ENCODE results near the gene KIF25. TPM values are rescaled to one million over a fixed set of nuclear protein-coding genes. Genes with fewer than 3 reads are reported as not detected.

KIF25 gene
- total RNA-seq, 5 donors from 2014 or later (not counting 1 experiment from before 2014, with no cell fraction given): not detected

DNA sequence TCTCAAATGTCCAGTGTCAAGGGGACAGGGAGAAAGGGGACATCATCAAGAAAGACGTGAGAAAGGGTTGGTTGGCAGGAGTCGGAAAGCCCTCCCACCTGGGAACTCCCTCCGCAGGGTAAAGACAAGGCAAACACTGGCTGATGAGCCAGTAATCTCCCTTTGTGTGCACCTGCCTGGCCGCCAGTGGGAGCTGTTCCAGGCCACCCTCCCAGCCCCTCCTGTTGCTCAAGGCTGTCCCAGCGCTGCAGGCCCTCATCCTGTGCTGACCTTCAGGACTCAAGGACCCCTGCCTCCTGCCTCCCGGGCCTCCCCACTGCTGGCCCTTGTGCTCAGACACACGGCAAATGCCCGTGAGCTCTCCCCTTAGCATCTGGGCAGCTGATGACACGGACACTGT is 74.1 kb downstream of the KIF25 start:
- H3K36me3 ChIP-seq (ENCODE audit: control insufficient read depth in 2 of 2, extremely low read depth in 1 of 2, insufficient read depth in 1 of 2, low read length in 1 of 2): no peaks in the 10 kb centered on the region
- ChIA-PET POLR2A (no interaction called here), CTCF (no interaction called here)
- H3K4me3 ChIP-seq (ENCODE audit: control insufficient read depth in 1 of 2, extremely low read depth in 1 of 2, low read length in 1 of 2): no peak overlapping the region
- H3K27me3 ChIP-seq (replicated peaks in 1 of 2; ENCODE audit: control insufficient read depth in 2 of 2, extremely low read depth in 1 of 2, insufficient read depth in 2 of 2, low read length in 1 of 2): peaks cover 0 to 15% of the 10 kb centered on the region in 2 experiments
- ATAC-seq (replicated peaks in 1 of 4) (no peak), DNase-seq (no peak)
- no peak overlapping the region for H3K27ac ChIP-seq (ENCODE audit: low read length)
- H3K9me3 ChIP-seq: no peaks in the 10 kb centered on the region
- H3K9me3 Mint-ChIP-seq: peaks cover 0 to 4% (median 0%) of the 10 kb centered on the region in 3 donors
- peaks cover 4 to 7% of the 10 kb centered on the region in 2 donors for H3K27me3 Mint-ChIP-seq
- no peaks in the 10 kb centered on the region for H3K36me3 Mint-ChIP-seq
- no peak overlapping the region for H3K4me3 Mint-ChIP-seq
- 82% methylated on average over 8 of the region's 9 CpGs for WGBS (ENCODE audit: insufficient coverage)
- no peak overlapping the region for H3K27ac Mint-ChIP-seq
- H3K4me1 ChIP-seq (ENCODE audit: control insufficient read depth in 1 of 2, extremely low read depth in 1 of 2, insufficient read depth in 2 of 2, low read length in 2 of 2): no peaks in the 10 kb centered on the region
- no peaks in the 10 kb centered on the region for H3K4me1 Mint-ChIP-seq

DNA sequence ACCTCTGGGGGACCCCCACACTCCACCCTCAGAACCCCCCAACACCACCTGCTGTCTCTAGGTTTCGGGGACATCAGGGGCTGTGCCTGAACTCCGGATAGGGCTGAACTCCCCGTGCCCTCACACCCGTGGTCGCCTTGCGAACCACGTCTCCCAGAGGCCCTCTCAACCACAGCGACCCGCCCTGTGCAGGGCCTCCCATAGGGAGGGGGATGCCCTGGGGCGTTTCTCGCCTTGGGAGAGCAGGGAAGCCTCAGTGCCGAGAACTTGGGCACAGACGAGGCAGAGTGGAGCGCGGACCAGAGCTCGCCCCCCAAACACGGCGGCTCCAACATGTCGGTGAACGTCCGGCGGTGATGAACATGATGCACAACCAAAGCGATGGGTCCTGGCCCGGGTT is 74.8 kb downstream of the KIF25 start:
- ChIA-PET CTCF (no interaction called here), POLR2A (no interaction called here)
- peaks cover 0 to 6% (median 0%) of the 10 kb centered on the region in 3 donors for H3K9me3 Mint-ChIP-seq
- Histone ChIP-seq H3K36me3 (ENCODE audit: control insufficient read depth in 2 of 2, extremely low read depth in 1 of 2, insufficient read depth in 1 of 2, low read length in 1 of 2) (no peaks in the 10 kb centered on the region), H3K9me3 (no peaks in the 10 kb centered on the region), H3K4me3 (ENCODE audit: control insufficient read depth in 1 of 2, extremely low read depth in 1 of 2, low read length in 1 of 2) (no peak overlapping the region), H3K4me1 (ENCODE audit: control insufficient read depth in 1 of 2, extremely low read depth in 1 of 2, insufficient read depth in 2 of 2, low read length in 2 of 2) (no peaks in the 10 kb centered on the region), H3K27ac (ENCODE audit: low read length) (no peak overlapping the region), H3K27me3 (replicated peaks in 1 of 2; ENCODE audit: control insufficient read depth in 2 of 2, extremely low read depth in 1 of 2, insufficient read depth in 2 of 2, low read length in 1 of 2) (peaks cover 0 to 15% of the 10 kb centered on the region in 2 experiments)
- ATAC-seq (replicated peaks in 1 of 4): no peak
- no peak overlapping the region for H3K4me3 Mint-ChIP-seq
- H3K36me3 Mint-ChIP-seq: no peaks in the 10 kb centered on the region
- H3K27me3 Mint-ChIP-seq: peaks cover 4 to 7% of the 10 kb centered on the region in 2 donors
- no peaks in the 10 kb centered on the region for H3K4me1 Mint-ChIP-seq
- 77% methylated on average over 21 of the region's 24 CpGs for WGBS (ENCODE audit: insufficient coverage)
- no peak overlapping the region for H3K27ac Mint-ChIP-seq
- no peak for DNase-seq

DNA sequence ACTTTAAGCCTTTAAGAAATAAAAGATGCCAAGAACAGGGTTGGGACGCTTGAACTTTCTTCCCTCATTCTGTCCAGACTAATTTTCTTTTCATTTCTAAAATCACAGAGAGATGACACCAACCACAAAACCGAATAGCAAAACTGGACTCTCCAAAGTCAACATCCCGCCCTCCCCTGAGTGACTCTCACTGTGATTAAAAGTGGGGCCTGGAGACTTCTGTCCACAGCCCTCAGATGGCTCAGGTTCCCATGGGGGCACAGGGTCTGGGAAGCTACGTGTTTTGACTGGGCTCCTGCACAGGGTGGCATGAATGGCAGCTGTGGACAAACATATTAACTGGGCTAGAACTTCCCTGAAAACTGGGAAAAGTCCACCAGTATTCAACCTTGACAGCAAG is 75.3 kb downstream of the KIF25 start:
- Mint-ChIP-seq H3K9me3 (peaks cover 0 to 6% (median 0%) of the 10 kb centered on the region in 3 donors), H3K27ac (no peak overlapping the region), H3K4me3 (no peak overlapping the region), H3K4me1 (no peaks in the 10 kb centered on the region), H3K36me3 (no peaks in the 10 kb centered on the region), H3K27me3 (peaks cover 4 to 7% of the 10 kb centered on the region in 2 donors)
- CTCF ChIA-PET: no interaction called here
- no peak overlapping the region for H3K27ac ChIP-seq (ENCODE audit: low read length)
- POLR2A ChIA-PET: no interaction called here
- no peaks in the 10 kb centered on the region for H3K9me3 ChIP-seq
- H3K36me3 ChIP-seq (ENCODE audit: control insufficient read depth in 2 of 2, extremely low read depth in 1 of 2, insufficient read depth in 1 of 2, low read length in 1 of 2): no peaks in the 10 kb centered on the region
- DNase-seq (no peak), ATAC-seq (replicated peaks in 1 of 4) (no peak)
- WGBS (ENCODE audit: insufficient coverage): 57% methylated on average over 1 of the region's 4 CpGs
- no peaks in the 10 kb centered on the region for H3K4me1 ChIP-seq (ENCODE audit: control insufficient read depth in 1 of 2, extremely low read depth in 1 of 2, insufficient read depth in 2 of 2, low read length in 2 of 2)
- H3K4me3 ChIP-seq (ENCODE audit: control insufficient read depth in 1 of 2, extremely low read depth in 1 of 2, low read length in 1 of 2): no peak overlapping the region
- peaks cover 0 to 15% of the 10 kb centered on the region in 2 experiments for H3K27me3 ChIP-seq (replicated peaks in 1 of 2; ENCODE audit: control insufficient read depth in 2 of 2, extremely low read depth in 1 of 2, insufficient read depth in 2 of 2, low read length in 1 of 2)

DNA sequence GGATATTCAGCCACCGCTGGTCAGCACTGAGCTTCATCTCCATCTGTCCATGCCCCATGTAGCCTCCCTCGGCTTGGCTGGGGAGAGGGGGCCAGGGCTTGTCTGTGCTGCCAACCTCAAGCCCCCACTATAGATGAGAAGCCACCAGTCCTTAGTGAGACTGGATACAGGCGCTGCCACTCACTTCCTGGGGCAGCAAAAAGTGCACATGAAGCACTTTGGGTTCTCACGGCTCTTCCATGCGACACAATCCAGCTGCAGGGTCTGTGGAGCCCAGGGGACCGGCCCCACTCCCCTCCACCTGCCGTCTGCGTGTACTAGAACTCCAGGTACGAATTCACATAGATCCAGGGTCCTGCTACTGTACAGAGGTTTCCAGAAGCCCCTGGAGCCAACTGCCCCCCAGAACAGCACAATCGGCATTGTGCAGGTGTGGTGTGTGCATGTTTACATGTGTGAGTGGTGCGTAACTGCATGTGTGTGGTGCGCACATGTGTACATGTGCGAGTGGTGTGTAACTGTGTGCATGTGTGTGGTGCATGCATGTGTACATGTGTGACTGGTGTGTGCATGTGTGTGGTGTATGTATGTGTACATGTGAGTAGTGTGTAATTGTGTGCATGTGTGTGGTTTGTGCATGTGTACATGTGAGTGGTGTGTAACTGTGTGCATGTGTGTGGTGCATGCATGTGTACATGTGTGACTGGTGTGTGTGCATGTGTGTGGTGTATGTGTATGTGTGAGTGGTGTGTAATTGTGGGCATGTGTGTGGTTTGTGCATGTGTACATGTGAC is 76.7 kb downstream of the KIF25 start:
- peaks cover 0 to 11% of the 10 kb centered on the region in 2 experiments for H3K27me3 ChIP-seq (replicated peaks in 1 of 2; ENCODE audit: control insufficient read depth in 2 of 2, extremely low read depth in 1 of 2, insufficient read depth in 2 of 2, low read length in 1 of 2)

DNA sequence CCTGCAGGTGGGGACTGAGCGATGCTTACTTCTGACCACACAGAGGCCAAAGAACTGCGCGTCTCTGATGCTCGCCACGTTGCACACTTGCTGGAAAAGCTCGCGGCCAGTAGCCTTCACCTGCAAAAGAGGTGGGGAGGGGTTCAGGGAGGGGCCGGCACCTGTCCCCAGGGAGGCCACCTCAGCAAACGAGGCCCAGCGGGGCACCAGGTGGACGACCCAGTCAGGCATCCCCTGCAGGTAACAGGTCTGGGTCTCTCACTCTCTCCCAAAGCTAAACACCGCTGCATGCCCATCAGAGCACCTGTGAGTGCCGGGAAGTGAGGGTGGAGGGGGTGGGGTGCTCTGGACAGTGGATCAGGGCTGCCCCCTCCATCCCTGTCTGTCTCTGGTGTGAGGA is 77.7 kb downstream of the KIF25 start:
- Histone ChIP-seq H3K27ac (ENCODE audit: low read length) (no peak overlapping the region), H3K4me1 (ENCODE audit: control insufficient read depth in 1 of 2, extremely low read depth in 1 of 2, insufficient read depth in 2 of 2, low read length in 2 of 2) (no peaks in the 10 kb centered on the region), H3K4me3 (ENCODE audit: control insufficient read depth in 1 of 2, extremely low read depth in 1 of 2, low read length in 1 of 2) (no peak overlapping the region), H3K9me3 (no peaks in the 10 kb centered on the region), H3K27me3 (replicated peaks in 1 of 2; ENCODE audit: control insufficient read depth in 2 of 2, extremely low read depth in 1 of 2, insufficient read depth in 2 of 2, low read length in 1 of 2) (peaks cover 0 to 14% of the 10 kb centered on the region in 2 experiments), H3K36me3 (ENCODE audit: control insufficient read depth in 2 of 2, extremely low read depth in 1 of 2, insufficient read depth in 1 of 2, low read length in 1 of 2) (no peaks in the 10 kb centered on the region)
- CTCF ChIA-PET: no interaction called here
- H3K4me3 Mint-ChIP-seq: no peak overlapping the region
- H3K27ac Mint-ChIP-seq: no peak overlapping the region
- H3K27me3 Mint-ChIP-seq: peaks cover 0 to 7% of the 10 kb centered on the region in 2 donors
- no peaks in the 10 kb centered on the region for H3K36me3 Mint-ChIP-seq
- H3K4me1 Mint-ChIP-seq: no peaks in the 10 kb centered on the region
- 100% methylated on average over 1 of the region's 13 CpGs for WGBS (ENCODE audit: insufficient coverage)
- H3K9me3 Mint-ChIP-seq: peaks cover 0 to 6% (median 0%) of the 10 kb centered on the region in 3 donors
- POLR2A ChIA-PET: no interaction called here
- DNase-seq (no peak), ATAC-seq (replicated peaks in 1 of 4) (no peak)

More for the DNA sequence above, 76.7 kb downstream of the KIF25 start:
- ChIA-PET CTCF (no interaction called here), POLR2A (no interaction called here)
- H3K27me3 Mint-ChIP-seq: peaks cover 4 to 7% of the 10 kb centered on the region in 2 donors
- H3K4me1 Mint-ChIP-seq: no peaks in the 10 kb centered on the region
- Histone ChIP-seq H3K36me3 (ENCODE audit: control insufficient read depth in 2 of 2, extremely low read depth in 1 of 2, insufficient read depth in 1 of 2, low read length in 1 of 2) (no peaks in the 10 kb centered on the region), H3K27ac (ENCODE audit: low read length) (no peak overlapping the region), H3K4me3 (ENCODE audit: control insufficient read depth in 1 of 2, extremely low read depth in 1 of 2, low read length in 1 of 2) (no peak overlapping the region), H3K9me3 (no peaks in the 10 kb centered on the region), H3K4me1 (ENCODE audit: control insufficient read depth in 1 of 2, extremely low read depth in 1 of 2, insufficient read depth in 2 of 2, low read length in 2 of 2) (no peaks in the 10 kb centered on the region)
- H3K27ac Mint-ChIP-seq: no peak overlapping the region
- DNase-seq: no peak
- H3K4me3 Mint-ChIP-seq: no peak overlapping the region
- no peaks in the 10 kb centered on the region for H3K36me3 Mint-ChIP-seq
- no peak for ATAC-seq (replicated peaks in 1 of 4)
- 82% methylated on average over 12 of the region's 13 CpGs for WGBS (ENCODE audit: insufficient coverage)
- H3K9me3 Mint-ChIP-seq: peaks cover 0 to 6% (median 0%) of the 10 kb centered on the region in 3 donors

DNA sequence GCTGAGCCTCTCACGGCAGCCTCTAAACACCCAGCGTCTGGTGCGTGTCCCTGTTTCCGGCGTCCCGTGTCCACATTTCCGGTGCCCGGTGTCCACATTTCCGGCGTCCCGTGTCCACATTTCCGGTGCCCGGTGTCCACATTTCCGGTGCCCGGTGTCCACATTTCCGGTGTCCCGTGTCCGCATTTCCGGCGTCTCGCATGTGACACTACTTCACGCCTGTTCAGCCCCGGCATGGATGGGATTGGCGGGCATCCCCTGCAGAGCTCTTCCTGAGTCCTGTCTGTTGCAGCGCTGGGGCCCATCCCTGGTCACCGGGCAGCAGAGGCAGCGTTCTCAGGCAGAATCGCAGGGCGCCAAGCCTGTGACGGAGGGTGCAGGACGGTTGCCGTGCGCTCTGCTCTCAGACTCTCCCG is 78.3 kb downstream of the KIF25 start:
- Mint-ChIP-seq H3K27ac (no peak overlapping the region), H3K9me3 (peaks cover 0 to 6% (median 0%) of the 10 kb centered on the region in 3 donors), H3K36me3 (no peaks in the 10 kb centered on the region), H3K4me3 (no peak overlapping the region), H3K4me1 (no peaks in the 10 kb centered on the region), H3K27me3 (peaks cover 0 to 7% of the 10 kb centered on the region in 2 donors)
- Histone ChIP-seq H3K27me3 (replicated peaks in 1 of 2; ENCODE audit: control insufficient read depth in 2 of 2, extremely low read depth in 1 of 2, insufficient read depth in 2 of 2, low read length in 1 of 2) (peaks cover 0 to 17% of the 10 kb centered on the region in 2 experiments), H3K36me3 (ENCODE audit: control insufficient read depth in 2 of 2, extremely low read depth in 1 of 2, insufficient read depth in 1 of 2, low read length in 1 of 2) (no peaks in the 10 kb centered on the region), H3K9me3 (no peaks in the 10 kb centered on the region), H3K4me3 (ENCODE audit: control insufficient read depth in 1 of 2, extremely low read depth in 1 of 2, low read length in 1 of 2) (no peak overlapping the region), H3K27ac (ENCODE audit: low read length) (no peak overlapping the region), H3K4me1 (ENCODE audit: control insufficient read depth in 1 of 2, extremely low read depth in 1 of 2, insufficient read depth in 2 of 2, low read length in 2 of 2) (no peaks in the 10 kb centered on the region)
- CTCF ChIA-PET: no interaction called here
- POLR2A ChIA-PET: no interaction called here
- 93% methylated on average over 27 of the region's 34 CpGs for WGBS (ENCODE audit: insufficient coverage)
- DNase-seq (no peak), ATAC-seq (replicated peaks in 1 of 4) (no peak)

Data from T-cell (primary cell).